Measurements from ENCODE around the gene MST1. TPM values are rescaled to one million over a fixed set of nuclear protein-coding genes. Genes with fewer than 3 reads are reported as not detected.

Gene MST1
- total RNA-seq, result 2.3 and 3.7 TPM in 2 replicates

GRCh38 chr3:49689046-49689907 lies at the start of gene MST1, which contains the start of gene RNF123:
Gene MST1, minus strand, starts transcription at chr3:49689474. Its CDS starts 783 bp downstream, at chr3:49688691.
Gene RNF123, plus strand, starts transcription at chr3:49689557. Its CDS starts 1,609 bp downstream, at chr3:49691166.
- peak; percentile 96 for DNase-seq

GRCh38 chr3:49738067-49738713 lies 48.9 kb upstream of the MST1 start:
- no peak for DNase-seq

GRCh38 chr3:49734752-49735151 lies 45.5 kb upstream of the MST1 start:
- no peak for DNase-seq

GRCh38 chr3:49733551-49733950 lies 44.3 kb upstream of the MST1 start:
- DNase-seq, result no peak

- no peak for DNase-seq
These were observed 43.3 kb upstream of the MST1 start for GRCh38 chr3:49732597-49732996.

- DNase-seq, result no peak
These were observed 40.8 kb upstream of the MST1 start for GRCh38 chr3:49729966-49730609.

- no peak for DNase-seq
These were observed 38.7 kb upstream of the MST1 start for GRCh38 chr3:49727924-49728361.

GRCh38 chr3:49727154-49727923 lies 38.1 kb upstream of the MST1 start:
- no peak for DNase-seq

GRCh38 chr3:49725906-49726681 lies 36.8 kb upstream of the MST1 start:
- DNase-seq, result no peak

GRCh38 chr3:49724586-49724985 lies 35.3 kb upstream of the MST1 start:
- DNase-seq, result peak; percentile 39

- DNase-seq, result peak; percentile 98
These were observed 34.6 kb upstream of the MST1 start, which contains the start of gene GMPPB for GRCh38 chr3:49723628-49724551. Gene GMPPB, minus strand, starts transcription at chr3:49723951. Its CDS starts 225 bp downstream, at chr3:49723726.

GRCh38 chr3:49723296-49723627 lies 34.0 kb upstream of the MST1 start:
- peak; percentile 71 for DNase-seq

- no peak for DNase-seq
These were observed 33.6 kb upstream of the MST1 start for GRCh38 chr3:49722896-49723295.

GRCh38 chr3:49721896-49722781 lies 32.9 kb upstream of the MST1 start:
- DNase-seq, result no peak

- no peak for DNase-seq
These were observed 32.3 kb upstream of the MST1 start for GRCh38 chr3:49721596-49721895.

- no peak for DNase-seq
These were observed 31.8 kb upstream of the MST1 start for GRCh38 chr3:49720855-49721595.

- DNase-seq, result peak; percentile 93
These were observed 30.1 kb upstream of the MST1 start, which contains the start of gene AMIGO3 for GRCh38 chr3:49719214-49719884. Gene AMIGO3, minus strand, starts transcription at chr3:49719684. Its CDS starts 219 bp downstream, at chr3:49719465.

- DNase-seq, result peak; percentile 36
These were observed 29.6 kb upstream of the MST1 start for GRCh38 chr3:49718858-49719213.
